OCI-LY1 (cell line): ENCODE results near the gene GRP.

Experiments
- CTCF ChIP-seq: fragments of 200-600 bp; sonication (generic), shearing (Covaris generic); IDR thresholded peaks from 2 replicates; pipeline ENCODE4 v1.5.1; 2017; ENCODE audit warnings: mild to moderate bottlenecking, antibody characterized with exemption, low read length, moderate library complexity, mixed read lengths
- EZH2 ChIP-seq: fragments of 200-600 bp; sonication (generic), shearing (Covaris generic); IDR thresholded peaks from 2 replicates; pipeline ENCODE4 v1.8.0; 2017; ENCODE audit warnings: borderline replicate concordance, mixed run types, mild to moderate bottlenecking, antibody characterized with exemption, low read length, moderate library complexity, mixed read lengths

- TF ChIP-seq CTCF: no peak
- TF ChIP-seq EZH2: no peak
Observed at GRCh38 chr18:59272891-59273758, 53.2 kb downstream of the GRP start, which contains the start of gene RAX.
